Neutrophil (primary cell): Measurements from ENCODE around the gene PKHD1.
"Not testable (repeated sequence)": the region's sequence is repeated elsewhere in the genome, so short reads cannot be mapped to it uniquely, and the experiment has no call there.

Experiments
- H3K27ac ChIP-seq: fragments of 200-600 bp; sonication (generic); 2 replicates; pipeline ENCODE4 v1.5.1; 2016; ENCODE audit warnings: mild to moderate bottlenecking, moderate library complexity
- H3K27me3 ChIP-seq: fragments of 200-600 bp; sonication (generic); 2 replicates; pipeline ENCODE4 v1.6.0; 2016; ENCODE audit warnings: mild to moderate bottlenecking
- H3K36me3 ChIP-seq: fragments of 200-600 bp; sonication (generic); 2 replicates; pipeline ENCODE4 v1.5.1; 2017
- H3K4me1 ChIP-seq, 2 experiments: fragments of 200-600 bp in 1 of 2; sonication (generic) in 1 of 2; 1 replicate in 1 of 2; 2 replicates in 1 of 2; pipeline versions ENCODE4 v1.5.1 to v1.6.1; 2013 to 2016; ENCODE audit warnings: low read depth in 1 of 2, low read length in 1 of 2, mild to moderate bottlenecking in 1 of 2, moderate library complexity in 1 of 2; ENCODE audit not compliant: control insufficient read depth in 1 of 2, insufficient read depth in 1 of 2
- H3K4me3 ChIP-seq, 2 experiments: fragments of 200-600 bp in 1 of 2; sonication (generic) in 1 of 2; 1 replicate in 1 of 2; 2 replicates in 1 of 2; pipeline ENCODE4 v1.5.1; 2013 to 2016; ENCODE audit warnings: low read depth in 1 of 2, low read length in 1 of 2, mild to moderate bottlenecking in 1 of 2, moderate library complexity in 1 of 2
- H3K9me3 ChIP-seq: fragments of 200-600 bp; sonication (generic); 2 replicates; pipeline ENCODE4 v1.5.1; 2016
- CTCF ChIP-seq: fragments of 200-600 bp; sonication (generic); IDR thresholded peaks from 2 replicates; pipeline ENCODE4 v1.5.1; 2016; ENCODE audit warnings: antibody characterized with exemption

PKHD1 gene

GRCh38 chr6:51989789-51990188, 97.6 kb downstream of the PKHD1 start:
- no peaks in the 10 kb centered on the region for H3K36me3 ChIP-seq
- no peak overlapping the region for H3K4me3 ChIP-seq

GRCh38 chr6:51986864-51987263, 100.5 kb downstream of the PKHD1 start:
- Histone ChIP-seq H3K27ac (no peak overlapping the region), H3K27me3 (no peaks in the 10 kb centered on the region), H3K36me3 (no peaks in the 10 kb centered on the region), H3K4me3 (no peak overlapping the region), H3K9me3 (no peaks in the 10 kb centered on the region), H3K4me1 (peaks cover 0 to 38% of the 10 kb centered on the region in 2 experiments)
- no peak for TF ChIP-seq CTCF

More at GRCh38 chr6:51989789-51990188, 97.6 kb downstream of the PKHD1 start:
- Histone ChIP-seq H3K9me3 (no peaks in the 10 kb centered on the region), H3K4me1 (peaks cover 0 to 18% of the 10 kb centered on the region in 2 experiments), H3K27ac (no peak overlapping the region), H3K27me3 (no peaks in the 10 kb centered on the region)
- TF ChIP-seq CTCF: no peak

- no peak for TF ChIP-seq CTCF
- no peak overlapping the region for H3K27ac ChIP-seq
- H3K36me3 ChIP-seq: no peaks in the 10 kb centered on the region
- H3K27me3 ChIP-seq: no peaks in the 10 kb centered on the region
- no peaks in the 10 kb centered on the region for H3K9me3 ChIP-seq
- H3K4me3 ChIP-seq: peak overlapping the region in 1 of 2 experiments; percentile 5
- H3K4me1 ChIP-seq: peaks cover 0 to 38% of the 10 kb centered on the region in 2 experiments
Observed at GRCh38 chr6:51983564-51983963, 103.8 kb downstream of the PKHD1 start.

- peak overlapping the region in 1 of 2 experiments; percentile 5 for H3K4me3 ChIP-seq
- not testable (repeated sequence) for H3K27ac ChIP-seq, H3K9me3 ChIP-seq, H3K36me3 ChIP-seq, H3K27me3 ChIP-seq
- peaks cover 0 to 38% of the 10 kb centered on the region in 2 experiments for H3K4me1 ChIP-seq
Observed at GRCh38 chr6:51982695-51983094, 104.7 kb downstream of the PKHD1 start.

- H3K4me1 ChIP-seq: no peaks in the 10 kb centered on the region
- TF ChIP-seq CTCF: no peak
- no peak overlapping the region for H3K27ac ChIP-seq
- H3K4me3 ChIP-seq: no peak overlapping the region
- H3K9me3 ChIP-seq: no peaks in the 10 kb centered on the region
- no peaks in the 10 kb centered on the region for H3K27me3 ChIP-seq
- H3K36me3 ChIP-seq: no peaks in the 10 kb centered on the region
Observed at GRCh38 chr6:51976374-51976773, 111.0 kb downstream of the PKHD1 start.

- H3K9me3 ChIP-seq: no peaks in the 10 kb centered on the region
- no peak for TF ChIP-seq CTCF
- no peaks in the 10 kb centered on the region for H3K4me1 ChIP-seq
- no peak overlapping the region for H3K27ac ChIP-seq
- no peak overlapping the region for H3K4me3 ChIP-seq
- no peaks in the 10 kb centered on the region for H3K27me3 ChIP-seq
- H3K36me3 ChIP-seq: no peaks in the 10 kb centered on the region
Observed at GRCh38 chr6:51972659-51973058, 114.8 kb downstream of the PKHD1 start.
